ENCODE measurements around the gene BTBD16. TPM values are rescaled to one million over a fixed set of nuclear protein-coding genes. Genes with fewer than 3 reads are reported as not detected.

BTBD16 gene
- total and polyA plus RNA-seq, 10 of the 15 experiments (the other 5 are each of a cell fraction or from before 2014, with no cell fraction given) = 0.11 TPM; not detected in 9

DNA sequence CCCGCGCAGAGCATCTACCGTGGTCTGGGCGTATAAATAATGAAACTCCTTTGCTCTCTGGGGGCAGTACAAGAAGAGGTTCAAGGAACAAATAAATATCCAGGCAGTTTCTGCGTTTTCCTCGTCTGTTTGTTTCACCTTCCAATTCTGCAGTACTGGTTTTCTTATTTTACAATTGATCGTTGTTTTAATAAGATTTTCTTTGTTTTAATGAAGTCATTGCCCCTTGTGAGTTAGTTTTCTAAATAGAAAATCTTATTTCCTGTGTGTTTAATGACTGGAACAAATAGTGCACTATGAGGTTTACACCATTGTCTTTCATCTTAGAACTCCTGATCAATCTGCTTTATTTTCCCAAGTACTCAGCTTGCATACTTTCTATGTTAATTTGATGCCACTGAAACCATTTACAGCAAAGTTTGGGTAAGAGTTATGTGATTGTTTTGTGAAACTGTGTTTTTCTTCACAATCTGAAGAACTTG lies 104.6 kb downstream of the BTBD16 start:
- WGBS (ENCODE audit: insufficient coverage, insufficient replicate concordance, low lambda C conversion rate, missing lambda C conversion rate) = under 1% methylated on average over 7 of the region's 7 CpGs
- intact Hi-C loops (cut with micrococcal nuclease; ENCODE audit: unreplicated experiment) (no loop called here), in situ Hi-C loops (cut with MboI) (no loop called here)
- DNase-seq (ENCODE audit: low read depth, low spot score) = no peak
- ChIA-PET SMC1A (ENCODE audit: uncharacterized antibody, unreplicated experiment) (interaction anchor here (1.6 to 2.1 kb wide), 2 partner anchors 12 to 60 kb away, joined by 3 to 8 read pairs; no protein-coding TSS in a partner anchor), RAD21 (ENCODE audit: unreplicated experiment) (no interaction called here), CTCF (no interaction called here), POLR2A (no interaction called here)
- no peaks in the 10 kb centered on the region for H3K79me2 ChIP-seq (ENCODE audit: control insufficient read depth, insufficient read depth, low read length)
- no peak for ATAC-seq
- peak overlapping the region; percentile 88 for H3K4me2 ChIP-seq (ENCODE audit: control insufficient read depth, insufficient read depth)
- no peak overlapping the region for H3K27ac ChIP-seq (ENCODE audit: control insufficient read depth, insufficient read depth)
- no peaks in the 10 kb centered on the region; the same call in 1 of the 3 replicates for H3K9me3 ChIP-seq (replicated peaks; ENCODE audit: control insufficient read depth, insufficient read depth, low read length)
- TF ChIP-seq, protein P1, sequence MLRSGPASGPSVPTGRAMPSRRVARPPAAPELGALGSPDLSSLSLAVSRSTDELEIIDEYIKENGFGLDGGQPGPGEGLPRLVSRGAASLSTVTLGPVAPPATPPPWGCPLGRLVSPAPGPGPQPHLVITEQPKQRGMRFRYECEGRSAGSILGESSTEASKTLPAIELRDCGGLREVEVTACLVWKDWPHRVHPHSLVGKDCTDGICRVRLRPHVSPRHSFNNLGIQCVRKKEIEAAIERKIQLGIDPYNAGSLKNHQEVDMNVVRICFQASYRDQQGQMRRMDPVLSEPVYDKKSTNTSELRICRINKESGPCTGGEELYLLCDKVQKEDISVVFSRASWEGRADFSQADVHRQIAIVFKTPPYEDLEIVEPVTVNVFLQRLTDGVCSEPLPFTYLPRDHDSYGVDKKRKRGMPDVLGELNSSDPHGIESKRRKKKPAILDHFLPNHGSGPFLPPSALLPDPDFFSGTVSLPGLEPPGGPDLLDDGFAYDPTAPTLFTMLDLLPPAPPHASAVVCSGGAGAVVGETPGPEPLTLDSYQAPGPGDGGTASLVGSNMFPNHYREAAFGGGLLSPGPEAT (IDR thresholded peaks at IDR 0.05; ENCODE audit: low read depth) = 0 out of 2 replicates have a peak, but pooled peaks have one; percentile 5
- no peak for TF ChIP-seq CHD4 (IDR thresholded peaks at IDR 0.05)
- TF ChIP-seq, protein P2, sequence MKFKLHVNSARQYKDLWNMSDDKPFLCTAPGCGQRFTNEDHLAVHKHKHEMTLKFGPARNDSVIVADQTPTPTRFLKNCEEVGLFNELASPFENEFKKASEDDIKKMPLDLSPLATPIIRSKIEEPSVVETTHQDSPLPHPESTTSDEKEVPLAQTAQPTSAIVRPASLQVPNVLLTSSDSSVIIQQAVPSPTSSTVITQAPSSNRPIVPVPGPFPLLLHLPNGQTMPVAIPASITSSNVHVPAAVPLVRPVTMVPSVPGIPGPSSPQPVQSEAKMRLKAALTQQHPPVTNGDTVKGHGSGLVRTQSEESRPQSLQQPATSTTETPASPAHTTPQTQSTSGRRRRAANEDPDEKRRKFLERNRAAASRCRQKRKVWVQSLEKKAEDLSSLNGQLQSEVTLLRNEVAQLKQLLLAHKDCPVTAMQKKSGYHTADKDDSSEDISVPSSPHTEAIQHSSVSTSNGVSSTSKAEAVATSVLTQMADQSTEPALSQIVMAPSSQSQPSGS (IDR thresholded peaks at IDR 0.05; ENCODE audit: low read length) = peak; percentile 28
- TF ChIP-seq IKZF2 (IDR thresholded peaks at IDR 0.05) = peak in 1 of 2 experiments; percentile 4; a peak in 1 of 4 replicates
- TF ChIP-seq NFIC (IDR thresholded peaks at IDR 0.05; ENCODE audit: low read depth, low read length) = 0 out of 2 replicates have a peak, but pooled peaks have one; percentile 4
- peaks cover 0 to 13% of the 10 kb centered on the region in 2 experiments; a peak in 2 of 4 replicates for H3K27me3 ChIP-seq (replicated peaks in 1 of 2; ENCODE audit: control insufficient read depth in 2 of 2, insufficient read depth in 2 of 2, low read length in 1 of 2)
- no peaks in the 10 kb centered on the region for H3K36me3 ChIP-seq (ENCODE audit: control insufficient read depth in 2 of 2, insufficient read depth in 2 of 2, low read length in 1 of 2)
- no peak for FAIRE-seq
- no peak overlapping the region for H2AFZ ChIP-seq (ENCODE audit: control insufficient read depth, low read depth, low read length)
- H3K4me3 ChIP-seq = peak overlapping the region; percentile 67; the same call in 1 of the 2 replicates
- peaks cover 6% of the 10 kb centered on the region for H3K4me1 ChIP-seq (ENCODE audit: control insufficient read depth, insufficient read depth, low read length)
- no peak overlapping the region for H3K9ac ChIP-seq (ENCODE audit: control insufficient read depth, insufficient read depth, low read length)
- no peaks in the 10 kb centered on the region for H4K20me1 ChIP-seq (ENCODE audit: control insufficient read depth, insufficient read depth)
- no TSS peak for BruUV-seq (replicated peaks)
